Esophagus squamous epithelium (tissue), 5 donors: ENCODE results near the gene RPLP2. TPM values are rescaled to one million over a fixed set of nuclear protein-coding genes. Genes with fewer than 3 reads are reported as not detected.
A peak's percentile ranks its signal among the peaks of the same experiment; 100 is the strongest.

Experiments used
- DNase-seq: peaks from one replicate; lab custom pipeline; 2025; lab: John Stamatoyannopoulos, UW
- H3K27ac ChIP-seq, 4 donors: fragments of 200-600 bp; sonication (generic); one replicate each; pipeline ENCODE4 v1.5.1; 2016 to 2019; ENCODE audit warnings: mild to moderate bottlenecking in 1 of 4
- H3K27me3 ChIP-seq, 4 donors: fragments of 200-600 bp; sonication (generic); 1 replicate in 3 of 4; 2 replicates in 1 of 4; pipeline versions ENCODE4 v1.5.1 to v1.6.0; 2017 to 2021; ENCODE audit warnings: antibody characterized with exemption in 1 of 4
- H3K36me3 ChIP-seq, 3 donors: fragments of 200-600 bp; sonication (generic); one replicate each; pipeline ENCODE4 v1.5.1; 2016 to 2019
- H3K4me1 ChIP-seq, 3 donors: fragments of 200-600 bp; sonication (generic); one replicate each; pipeline ENCODE4 v1.5.1; 2017 to 2019
- H3K4me3 ChIP-seq, 4 donors: fragments of 200-600 bp; sonication (generic); 1 replicate in 3 of 4; 2 replicates in 1 of 4; pipeline ENCODE4 v1.5.1; 2016 to 2019; ENCODE audit warnings: mild to moderate bottlenecking in 2 of 4, moderate library complexity in 1 of 4
- H3K9me3 ChIP-seq, 3 donors: fragments of 200-600 bp; sonication (generic); one replicate each; pipeline ENCODE4 v1.5.1; 2016 to 2019
- CTCF ChIP-seq, 6 experiments: fragments of 450-650 bp in 4 of 6; fragments of 200-600 bp in 2 of 6; sonication (generic) in 2 of 6; IDR thresholded peaks; one replicate each; pipeline ENCODE4 v1.5.1; 2016 to 2019; ENCODE audit warnings: antibody characterized with exemption in 6 of 6, mild to moderate bottlenecking in 4 of 6, moderate library complexity in 4 of 6
- POLR2A ChIP-seq, 4 donors: fragments of 450-650 bp; IDR thresholded peaks; one replicate each; pipeline ENCODE4 v1.6.1; 2017; ENCODE audit warnings: antibody characterized with exemption in 4 of 4, mild to moderate bottlenecking in 4 of 4, moderate library complexity in 3 of 4
- WGBS, 2 donors: methylation state at CpG; one replicate each; pipeline ENCODE4 v1.1.5; 2018; 5-methylcytosine and 5-hydroxymethylcytosine counted together
- intact Hi-C: fragments of 100-400 bp; cut with DNase I; formaldehyde crosslinking; loops from one replicate; pipeline ENCODE4 v1.15.0; 2022
- total RNA-seq, 4 donors: library from RNA; depleted of rRNA; stranded (reverse); fragments of >200 nt; gene quantifications; one replicate each; pipeline ENCODE4 v1.1.0, GENCODE V29; 2016
- donor health status: DM: yes; HTN: yes; CAD: no.

RPLP2 gene
- total RNA-seq, 4 donors from 2014 or later = 232 to 871 (median 490) TPM

GRCh38 chr11:777288-778255, 32.2 kb upstream of the RPLP2 start, which contains the start of gene GATD1:
GATD1 (minus strand) TSS chr11:777487; CDS start chr11:777462, 25 bp downstream.
- peaks cover 32 to 80% (median 33%) of the 10 kb centered on the region in 3 donors for H3K4me1 ChIP-seq
- H3K36me3 ChIP-seq = peaks cover 7 to 38% (median 9%) of the 10 kb centered on the region in 3 donors
- DNase-seq = peak; percentile 45
- H3K27ac ChIP-seq = peak within 1 kb of the TSS; percentile 83 to 94 (median 92)
- no peaks in the 10 kb centered on the region for H3K27me3 ChIP-seq
- no peaks in the 10 kb centered on the region for H3K9me3 ChIP-seq
- peak in 3 of 4 donors; percentile 63 to 89 (median 87) for TF ChIP-seq POLR2A (IDR thresholded peaks at IDR 0.05)
- TF ChIP-seq CTCF (IDR thresholded peaks at IDR 0.05) = peak in 2 of 6 experiments; percentile 6 to 38
- WGBS, 2 donors = 0% methylated on average over 7 to 13 of the region's 110 CpGs
- intact Hi-C loops = no loop called here
- H3K4me3 ChIP-seq = peak within 1 kb of the TSS; percentile 75 to 95 (median 87)

- 91 to 92% methylated on average over 8 to 14 of the region's 23 CpGs for WGBS, 2 donors
These were observed 30.5 kb upstream of the RPLP2 start for GRCh38 chr11:778976-779954.

GRCh38 chr11:779955-780532, 29.7 kb upstream of the RPLP2 start:
- Histone ChIP-seq H3K36me3 (peaks cover 0 to 14% (median 0%) of the 10 kb centered on the region in 3 donors), H3K4me3 (no peak overlapping the region), H3K27me3 (no peaks in the 10 kb centered on the region), H3K9me3 (no peaks in the 10 kb centered on the region), H3K27ac (no peak overlapping the region), H3K4me1 (peaks cover 30 to 70% (median 42%) of the 10 kb centered on the region in 3 donors)
- TF ChIP-seq POLR2A (IDR thresholded peaks at IDR 0.05) = no peak
- TF ChIP-seq CTCF (IDR thresholded peaks at IDR 0.05) = no peak
- WGBS, 2 donors = 91% methylated on average over 9 of the region's 16 CpGs; no CpG with 5 or more reads in 1 of the 2 donors
- intact Hi-C loops = no loop called here
- DNase-seq = no peak

More at GRCh38 chr11:778976-779954, 30.5 kb upstream of the RPLP2 start:
- Histone ChIP-seq H3K27me3 (no peaks in the 10 kb centered on the region), H3K4me3 (no peak overlapping the region), H3K27ac (no peak overlapping the region), H3K4me1 (peaks cover 33 to 77% (median 45%) of the 10 kb centered on the region in 3 donors), H3K9me3 (no peaks in the 10 kb centered on the region), H3K36me3 (peaks cover 0 to 21% (median 0%) of the 10 kb centered on the region in 3 donors)
- no peak for DNase-seq
- intact Hi-C loops = no loop called here
- TF ChIP-seq POLR2A (IDR thresholded peaks at IDR 0.05) (no peak), CTCF (IDR thresholded peaks at IDR 0.05) (no peak)

GRCh38 chr11:782264-783174, 27.2 kb upstream of the RPLP2 start:
- no peak for TF ChIP-seq POLR2A (IDR thresholded peaks at IDR 0.05)
- no peak for TF ChIP-seq CTCF (IDR thresholded peaks at IDR 0.05)
- 46 to 65% methylated on average over 12 to 21 of the region's 36 CpGs for WGBS, 2 donors
- Histone ChIP-seq H3K27me3 (peaks cover 0 to 6% (median 0%) of the 10 kb centered on the region in 4 donors), H3K27ac (peak overlapping the region in 2 of 4 donors; percentile 22 to 32), H3K36me3 (peaks cover 0 to 14% (median 0%) of the 10 kb centered on the region in 3 donors), H3K4me1 (peaks cover 16 to 52% (median 26%) of the 10 kb centered on the region in 3 donors), H3K9me3 (no peaks in the 10 kb centered on the region), H3K4me3 (no peak overlapping the region)
- no peak for DNase-seq
- intact Hi-C loops = no loop called here
